ENCODE results near the gene SOX9.
"Not testable (repeated sequence)": the region's sequence is repeated elsewhere in the genome, so short reads cannot be mapped to it uniquely, and the experiment has no call there.

Gene SOX9

GRCh38 chr17:72111336-72111923 lies 9.4 kb upstream of the SOX9 start:
- DNase-seq = no peak

DNA sequence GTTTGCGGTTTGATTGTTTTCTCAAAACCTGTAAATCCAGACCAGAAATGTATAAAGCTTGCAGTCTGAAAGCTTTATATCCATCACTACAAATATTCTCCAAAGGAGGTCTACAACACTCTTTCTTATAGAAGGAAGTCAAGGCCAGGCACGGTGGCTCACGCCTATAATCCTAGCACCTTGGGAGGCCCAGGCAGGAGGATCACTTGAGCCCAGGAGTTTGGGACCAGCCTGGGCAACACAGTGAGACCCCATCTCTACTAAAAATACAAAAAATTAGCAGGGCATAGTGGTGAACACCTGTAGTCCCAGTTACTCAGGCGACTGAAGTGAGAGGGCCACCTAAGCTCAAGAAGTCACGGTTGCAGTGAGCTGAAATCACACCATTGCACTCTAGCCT lies 8.9 kb upstream of the SOX9 start:
- DNase-seq = not testable (repeated sequence)

GRCh38 chr17:72113751-72114150 lies 7.1 kb upstream of the SOX9 start:
- no peak for DNase-seq

- no peak for DNase-seq
These were observed 4.9 kb upstream of the SOX9 start for GRCh38 chr17:72115781-72116525.

- no peak for DNase-seq
These were observed 3.9 kb upstream of the SOX9 start for GRCh38 chr17:72116661-72117521.

GRCh38 chr17:72117535-72118334 lies 3.1 kb upstream of the SOX9 start:
- no peak for DNase-seq

- DNase-seq = no peak
These were observed 2.3 kb upstream of the SOX9 start for GRCh38 chr17:72118335-72119076.

- no peak for DNase-seq
These were observed 1.5 kb upstream of the SOX9 start for GRCh38 chr17:72119077-72119872.

DNA sequence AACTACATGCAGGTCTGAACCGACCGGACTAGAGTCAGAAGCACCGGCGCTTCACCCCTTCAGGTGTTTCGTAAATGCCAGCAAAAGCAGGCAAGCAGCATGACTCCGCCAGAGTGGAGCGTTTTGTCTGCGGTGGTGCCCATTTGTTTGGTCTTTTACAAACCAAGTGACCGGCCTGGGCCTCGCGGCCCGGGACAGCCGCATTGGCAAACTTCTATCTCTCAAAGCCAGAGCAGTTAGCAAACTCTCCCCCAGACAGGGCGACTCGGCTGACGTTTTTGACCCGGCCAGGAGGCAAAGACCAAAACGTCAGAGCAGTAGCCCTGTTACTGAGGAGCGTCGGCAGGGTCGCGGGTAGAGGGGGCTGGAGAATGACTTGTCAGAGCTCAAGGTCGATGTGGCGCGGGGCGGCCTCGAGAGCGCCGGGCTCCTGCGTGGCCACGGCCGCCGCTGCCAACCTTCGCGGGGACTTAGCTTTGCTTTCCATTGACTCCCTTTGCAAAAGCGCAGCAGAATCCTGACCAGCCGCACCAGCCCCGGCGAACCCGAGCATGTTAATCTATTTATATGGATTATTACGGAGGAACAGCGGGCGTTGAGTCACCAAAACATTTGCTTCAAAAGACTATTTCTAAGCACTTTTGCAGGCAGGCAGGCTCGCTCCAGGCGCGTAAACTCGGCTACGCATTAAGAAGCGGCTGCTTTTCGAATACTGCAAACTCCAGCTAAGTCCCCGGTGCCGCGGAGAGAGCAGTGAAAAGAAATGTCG lies 763 bp upstream of the SOX9 start:
- DNase-seq = no peak

GRCh38 chr17:72121164-72122009 lies 567 bp downstream of the SOX9 start:
- no peak for DNase-seq

- no peak for DNase-seq
These were observed 1.4 kb downstream of the SOX9 start for GRCh38 chr17:72122010-72122764.

- DNase-seq = no peak
These were observed 2.1 kb downstream of the SOX9 start for GRCh38 chr17:72122765-72123529.

GRCh38 chr17:72123530-72124437 lies 3.0 kb downstream of the SOX9 start:
- DNase-seq = no peak

DNA sequence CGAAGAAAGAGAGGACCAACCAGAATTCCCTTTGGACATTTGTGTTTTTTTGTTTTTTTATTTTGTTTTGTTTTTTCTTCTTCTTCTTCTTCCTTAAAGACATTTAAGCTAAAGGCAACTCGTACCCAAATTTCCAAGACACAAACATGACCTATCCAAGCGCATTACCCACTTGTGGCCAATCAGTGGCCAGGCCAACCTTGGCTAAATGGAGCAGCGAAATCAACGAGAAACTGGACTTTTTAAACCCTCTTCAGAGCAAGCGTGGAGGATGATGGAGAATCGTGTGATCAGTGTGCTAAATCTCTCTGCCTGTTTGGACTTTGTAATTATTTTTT lies 3.6 kb downstream of the SOX9 start:
- no peak for DNase-seq

DNA sequence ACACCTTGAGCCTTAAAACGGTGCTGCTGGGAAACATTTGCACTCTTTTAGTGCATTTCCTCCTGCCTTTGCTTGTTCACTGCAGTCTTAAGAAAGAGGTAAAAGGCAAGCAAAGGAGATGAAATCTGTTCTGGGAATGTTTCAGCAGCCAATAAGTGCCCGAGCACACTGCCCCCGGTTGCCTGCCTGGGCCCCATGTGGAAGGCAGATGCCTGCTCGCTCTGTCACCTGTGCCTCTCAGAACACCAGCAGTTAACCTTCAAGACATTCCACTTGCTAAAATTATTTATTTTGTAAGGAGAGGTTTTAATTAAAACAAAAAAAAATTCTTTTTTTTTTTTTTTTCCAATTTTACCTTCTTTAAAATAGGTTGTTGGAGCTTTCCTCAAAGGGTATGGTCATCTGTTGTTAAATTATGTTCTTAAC lies 4.4 kb downstream of the SOX9 start:
- DNase-seq = no peak

DNA sequence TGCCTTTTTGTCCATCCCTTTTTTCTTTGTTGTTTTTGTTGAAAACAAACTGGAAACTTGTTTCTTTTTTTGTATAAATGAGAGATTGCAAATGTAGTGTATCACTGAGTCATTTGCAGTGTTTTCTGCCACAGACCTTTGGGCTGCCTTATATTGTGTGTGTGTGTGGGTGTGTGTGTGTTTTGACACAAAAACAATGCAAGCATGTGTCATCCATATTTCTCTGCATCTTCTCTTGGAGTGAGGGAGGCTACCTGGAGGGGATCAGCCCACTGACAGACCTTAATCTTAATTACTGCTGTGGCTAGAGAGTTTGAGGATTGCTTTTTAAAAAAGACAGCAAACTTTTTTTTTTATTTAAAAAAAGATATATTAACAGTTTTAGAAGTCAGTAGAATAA lies 4.9 kb downstream of the SOX9 start:
- DNase-seq = no peak
